Measurements from ENCODE around the gene RAE1. TPM values are rescaled to one million over a fixed set of nuclear protein-coding genes. Genes with fewer than 3 reads are reported as not detected.
"Not testable (repeated sequence)": the region's sequence is repeated elsewhere in the genome, so short reads cannot be mapped to it uniquely, and the experiment has no call there.

The RAE1 gene
- total RNA-seq, 1 experiment from 2014 or later: 62.6 TPM

- DNase-seq (ENCODE audit: low read depth, low spot score); in situ Hi-C loops (cut with HindIII; ENCODE audit: low pct_unique_long_range_greater_than_20kb, low sequenced_read_pairs): not testable (repeated sequence)
Observed at GRCh38 chr20:57350726-57351041, 371 bp upstream of the RAE1 start.

GRCh38 chr20:57352305-57352704 is 1.2 kb downstream of the RAE1 start:
- in situ Hi-C loops (cut with HindIII; ENCODE audit: low pct_unique_long_range_greater_than_20kb, low sequenced_read_pairs): no loop called here
- no peak for DNase-seq (ENCODE audit: low read depth, low spot score)

GRCh38 chr20:57353351-57353750 is 2.3 kb downstream of the RAE1 start:
- no peak for DNase-seq (ENCODE audit: low read depth, low spot score)
- in situ Hi-C loops (cut with HindIII; ENCODE audit: low pct_unique_long_range_greater_than_20kb, low sequenced_read_pairs): no loop called here

- DNase-seq (ENCODE audit: low read depth, low spot score): no peak
- in situ Hi-C loops (cut with HindIII; ENCODE audit: low pct_unique_long_range_greater_than_20kb, low sequenced_read_pairs): no loop called here
Observed at GRCh38 chr20:57361517-57361916, 10.5 kb downstream of the RAE1 start.

DNA sequence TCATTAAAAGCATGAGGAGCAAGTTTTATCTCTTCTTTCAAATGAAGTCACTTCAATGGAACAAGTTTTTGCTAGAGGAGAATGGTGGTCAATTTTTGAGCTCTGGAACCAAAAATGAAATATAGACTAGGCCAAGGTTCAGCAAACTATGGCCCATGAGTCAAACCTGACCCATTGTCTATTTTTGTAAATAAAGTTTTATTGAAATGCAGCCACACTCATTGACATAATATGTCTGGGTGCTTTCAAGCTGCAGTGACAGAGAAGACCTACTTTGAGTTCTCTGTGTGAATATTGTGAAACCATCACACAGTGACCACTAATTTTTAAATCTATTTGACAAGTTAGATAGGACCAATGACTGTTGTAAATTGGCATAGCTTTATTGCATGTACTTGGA is 13.4 kb downstream of the RAE1 start:
- in situ Hi-C loops (cut with HindIII; ENCODE audit: low pct_unique_long_range_greater_than_20kb, low sequenced_read_pairs): no loop called here

DNA sequence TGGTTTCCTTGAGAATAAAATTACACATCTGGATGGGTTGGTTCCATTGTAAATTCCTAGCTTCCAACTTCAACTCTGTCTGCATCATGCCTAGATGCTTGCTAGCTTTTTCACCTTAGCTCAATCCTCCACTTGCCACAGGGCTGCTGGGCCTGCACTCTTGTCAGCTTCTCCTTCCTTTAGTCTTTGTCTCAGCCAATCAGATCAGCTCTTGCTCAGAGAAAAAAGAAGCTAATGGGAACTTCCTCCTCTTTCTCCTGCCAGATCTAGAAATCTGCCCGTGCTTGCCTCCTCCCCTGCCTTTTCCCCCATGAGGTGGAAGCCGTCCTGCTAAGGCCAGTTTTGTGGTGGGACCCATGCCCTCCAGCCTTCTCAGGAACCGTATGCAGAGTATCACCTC is 18.5 kb downstream of the RAE1 start:
- in situ Hi-C loops (cut with HindIII; ENCODE audit: low pct_unique_long_range_greater_than_20kb, low sequenced_read_pairs): no loop called here
- no peak for DNase-seq (ENCODE audit: low read depth, low spot score)

More for the DNA sequence above, 13.4 kb downstream of the RAE1 start:
- DNase-seq (ENCODE audit: low read depth, low spot score): no peak

DNA sequence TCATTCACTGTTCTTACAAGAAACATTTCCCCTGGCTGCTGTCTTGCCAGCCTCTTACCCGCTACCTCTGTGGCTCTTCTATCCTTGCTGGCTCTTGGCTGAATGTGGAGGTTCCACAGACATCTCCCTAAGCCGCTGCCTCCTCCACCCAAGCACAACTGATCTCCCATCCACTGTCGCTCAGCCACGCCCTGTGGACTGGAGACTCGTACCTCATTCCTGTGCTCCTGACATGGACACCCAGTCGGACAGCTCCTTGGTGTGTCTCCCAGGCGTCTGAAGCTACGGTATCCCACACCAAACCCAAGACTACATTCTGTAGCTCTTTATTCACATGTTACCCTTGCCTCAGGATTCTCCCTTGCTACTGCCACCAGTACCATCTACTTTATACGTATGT is 19.3 kb downstream of the RAE1 start:
- in situ Hi-C loops (cut with HindIII; ENCODE audit: low pct_unique_long_range_greater_than_20kb, low sequenced_read_pairs): no loop called here

DNA sequence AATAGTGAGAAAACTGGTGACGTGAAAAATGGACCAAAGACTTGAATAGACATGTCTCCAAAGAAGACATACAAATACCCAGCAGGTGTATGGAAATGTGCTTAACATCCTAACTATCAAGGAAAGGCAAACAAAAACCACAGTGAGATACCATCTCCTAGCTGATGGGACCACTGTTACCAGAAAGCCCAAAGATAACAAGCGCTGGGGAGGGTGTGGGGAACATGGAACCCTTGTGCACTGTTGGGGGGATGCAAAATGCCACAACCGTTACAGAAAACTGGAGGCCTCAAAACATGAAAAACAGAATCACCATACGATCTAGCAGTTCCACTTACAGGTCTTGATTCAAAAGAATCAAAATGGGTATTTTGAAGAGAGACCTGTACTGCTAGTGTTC is 20.3 kb downstream of the RAE1 start:
- no peak for DNase-seq (ENCODE audit: low read depth, low spot score)
- in situ Hi-C loops (cut with HindIII; ENCODE audit: low pct_unique_long_range_greater_than_20kb, low sequenced_read_pairs): no loop called here

More for the DNA sequence above, 19.3 kb downstream of the RAE1 start:
- DNase-seq (ENCODE audit: low read depth, low spot score): no peak

- no peak for DNase-seq (ENCODE audit: low read depth, low spot score)
- in situ Hi-C loops (cut with HindIII; ENCODE audit: low pct_unique_long_range_greater_than_20kb, low sequenced_read_pairs): no loop called here
Observed at GRCh38 chr20:57372157-57372556, 21.1 kb downstream of the RAE1 start.

- DNase-seq (ENCODE audit: low read depth, low spot score): no peak
- in situ Hi-C loops (cut with HindIII; ENCODE audit: low pct_unique_long_range_greater_than_20kb, low sequenced_read_pairs): no loop called here
Observed at GRCh38 chr20:57372581-57373350, 21.7 kb downstream of the RAE1 start.

DNA sequence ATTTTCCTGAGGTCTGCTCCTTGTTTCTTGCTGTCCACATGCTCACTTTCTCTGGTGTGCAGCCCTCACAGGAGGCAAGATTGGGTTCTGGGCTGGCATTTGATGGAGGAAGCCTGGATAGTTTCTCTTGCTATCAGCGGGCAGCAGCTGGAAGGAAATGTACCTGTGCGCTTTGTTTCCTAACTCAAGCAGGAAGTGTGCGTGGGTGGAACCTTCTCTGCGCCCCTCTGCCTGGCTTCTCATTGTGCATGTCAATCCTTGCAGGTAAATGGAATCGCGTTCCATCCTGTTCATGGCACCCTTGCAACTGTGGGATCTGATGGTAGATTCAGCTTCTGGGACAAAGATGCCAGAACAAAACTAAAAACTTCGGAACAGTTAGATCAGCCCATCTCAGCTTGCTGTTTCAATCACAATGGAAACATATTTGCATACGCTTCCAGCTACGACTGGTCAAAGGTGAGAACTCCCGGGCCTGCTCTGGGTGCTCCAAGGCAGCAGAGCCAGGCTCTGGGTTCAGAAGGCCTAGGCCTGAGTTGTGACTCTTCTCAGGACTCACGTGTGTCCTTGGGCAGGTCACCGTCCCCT is 23.4 kb downstream of the RAE1 start:
- DNase-seq (ENCODE audit: low read depth, low spot score): no peak
- in situ Hi-C loops (cut with HindIII; ENCODE audit: low pct_unique_long_range_greater_than_20kb, low sequenced_read_pairs): no loop called here

DNA sequence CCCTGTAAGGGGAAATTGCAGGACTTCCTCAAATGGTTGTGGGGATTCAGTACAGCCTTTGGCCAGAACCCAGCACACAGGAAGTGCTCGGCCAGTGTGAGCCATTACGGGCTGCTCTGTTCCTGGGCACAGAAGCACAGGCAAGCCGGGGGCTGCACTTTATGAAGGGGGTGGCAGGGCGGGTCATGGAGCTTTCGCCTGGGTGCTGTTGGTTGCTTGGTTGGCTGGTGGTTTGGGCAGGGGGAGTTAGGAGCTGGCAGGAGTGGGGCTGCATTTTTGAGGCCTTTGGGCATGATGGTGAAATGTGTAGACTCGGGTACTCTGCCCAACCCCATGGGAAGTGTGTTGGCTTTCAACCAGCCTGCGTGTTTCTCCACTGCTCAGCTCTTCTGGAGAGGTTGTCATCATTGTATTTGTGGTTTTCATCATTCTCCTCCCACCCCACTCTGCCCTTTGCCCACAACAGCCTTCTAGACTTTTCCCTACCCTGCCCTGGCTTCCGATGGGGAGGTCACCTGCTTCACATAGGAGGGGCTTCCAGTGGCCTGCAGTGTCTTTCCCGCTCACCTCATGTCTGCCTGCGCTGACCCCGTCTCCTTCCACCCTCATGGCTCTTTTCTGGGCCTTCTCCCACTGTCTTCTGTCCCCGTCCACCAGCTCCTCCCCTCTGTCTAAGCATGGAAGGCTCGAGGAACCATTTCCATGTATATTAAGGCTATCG is 24.0 kb downstream of the RAE1 start:
- in situ Hi-C loops (cut with HindIII; ENCODE audit: low pct_unique_long_range_greater_than_20kb, low sequenced_read_pairs): no loop called here
- no peak for DNase-seq (ENCODE audit: low read depth, low spot score)

DNA sequence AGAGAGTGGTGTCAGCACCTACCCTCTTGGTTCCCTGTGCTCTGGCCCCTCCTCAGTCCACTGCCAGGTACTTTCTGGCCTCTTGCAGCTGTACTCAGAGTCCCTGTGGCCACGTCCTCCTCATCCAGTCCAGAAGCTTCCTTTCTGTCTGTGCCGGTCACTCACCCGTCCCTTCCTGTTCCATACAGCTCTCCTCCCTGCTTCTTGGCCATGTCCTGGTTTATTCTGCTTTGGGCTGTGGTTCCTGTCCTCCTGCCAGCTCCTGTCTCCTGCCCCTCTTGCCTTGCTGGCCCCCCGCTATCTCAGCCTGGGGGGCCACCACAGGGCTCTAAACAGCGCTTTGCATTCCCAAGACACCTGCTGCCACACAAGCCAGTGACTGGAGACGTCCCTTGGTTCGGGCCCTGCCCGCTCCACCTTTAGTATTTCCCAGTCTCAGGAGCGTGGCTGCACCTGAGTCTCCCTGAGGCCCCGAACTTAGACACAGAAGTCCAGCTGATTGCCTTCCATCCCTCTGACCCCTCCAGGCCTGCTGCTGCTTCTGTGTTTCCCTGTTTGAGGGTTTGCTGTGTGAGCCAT is 24.7 kb downstream of the RAE1 start:
- in situ Hi-C loops (cut with HindIII; ENCODE audit: low pct_unique_long_range_greater_than_20kb, low sequenced_read_pairs): no loop called here
- DNase-seq (ENCODE audit: low read depth, low spot score): no peak

DNA sequence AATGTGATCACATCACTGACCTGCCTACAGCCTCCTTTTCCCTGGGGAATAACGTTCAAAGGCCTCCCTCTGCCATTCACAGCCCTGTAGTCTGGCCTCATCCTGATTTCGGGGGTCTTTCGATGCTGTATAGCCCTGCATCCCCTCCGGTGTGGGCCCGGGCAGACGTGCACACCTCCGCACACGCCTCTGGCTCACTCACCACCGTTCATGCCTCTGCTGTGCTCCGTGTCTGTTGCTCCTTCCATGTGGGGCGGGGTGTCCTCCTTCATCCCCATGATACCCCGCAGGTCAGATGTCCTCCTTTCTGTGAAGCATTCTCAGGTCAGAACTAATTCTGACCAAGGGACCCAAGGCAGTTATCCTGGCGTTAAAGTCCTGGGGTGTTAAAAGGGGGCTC is 26.3 kb downstream of the RAE1 start:
- DNase-seq (ENCODE audit: low read depth, low spot score): no peak
- in situ Hi-C loops (cut with HindIII; ENCODE audit: low pct_unique_long_range_greater_than_20kb, low sequenced_read_pairs): no loop called here

DNA sequence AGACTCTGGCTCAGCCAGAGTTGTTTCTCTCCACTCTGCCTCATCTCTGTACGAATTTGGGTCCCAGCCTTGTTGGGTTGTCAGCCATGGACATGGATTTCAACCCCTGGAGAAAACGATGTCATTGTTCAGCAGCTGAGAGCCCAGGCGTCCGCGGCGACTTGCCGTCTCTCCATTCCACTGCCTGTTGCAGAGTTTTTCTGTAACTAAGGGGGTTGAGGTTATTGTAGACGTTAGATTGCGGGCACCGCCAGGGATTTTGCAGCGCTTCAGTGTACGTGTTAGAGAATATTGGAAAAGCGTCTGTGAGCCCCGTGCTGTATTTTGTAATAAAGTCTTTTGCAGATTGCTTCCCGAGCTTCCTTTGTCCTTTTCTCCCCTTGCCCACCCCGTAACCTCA is 27.1 kb downstream of the RAE1 start:
- DNase-seq (ENCODE audit: low read depth, low spot score): no peak
- in situ Hi-C loops (cut with HindIII; ENCODE audit: low pct_unique_long_range_greater_than_20kb, low sequenced_read_pairs): no loop called here

DNA sequence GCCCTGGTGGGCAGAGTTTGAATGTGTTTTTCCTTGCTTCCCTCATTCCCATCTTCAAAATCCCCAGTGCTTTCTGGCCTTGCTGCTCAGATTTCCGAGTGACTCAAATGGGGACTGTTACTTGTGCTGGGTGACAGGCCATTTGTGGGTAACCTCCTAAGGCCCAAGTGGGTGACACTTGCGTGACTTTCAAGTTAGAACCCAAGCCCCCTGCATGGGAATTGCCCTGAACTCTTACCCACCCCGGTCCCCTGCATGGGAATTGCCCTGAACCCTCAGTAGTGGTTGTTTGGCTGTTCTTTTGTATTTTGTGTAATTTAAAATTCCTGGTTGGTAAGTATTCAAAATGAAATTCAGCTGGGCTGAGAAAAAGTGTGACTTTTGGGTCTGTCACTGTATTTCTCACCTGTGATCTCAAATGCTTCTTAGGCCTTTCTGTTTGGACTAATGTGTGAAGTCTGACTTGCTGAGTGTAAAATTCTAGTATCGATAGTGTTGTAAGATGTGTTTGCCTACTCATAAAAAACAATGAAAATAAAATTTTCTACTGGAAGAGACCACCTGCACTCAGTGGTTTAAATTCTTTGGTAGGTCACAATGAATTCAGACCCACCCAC is 27.7 kb downstream of the RAE1 start:
- DNase-seq (ENCODE audit: low read depth, low spot score): no peak
- in situ Hi-C loops (cut with HindIII; ENCODE audit: low pct_unique_long_range_greater_than_20kb, low sequenced_read_pairs): no loop called here

- in situ Hi-C loops (cut with HindIII; ENCODE audit: low pct_unique_long_range_greater_than_20kb, low sequenced_read_pairs): no loop called here
- no peak for DNase-seq (ENCODE audit: low read depth, low spot score)
Observed at GRCh38 chr20:57379263-57379647, 28.2 kb downstream of the RAE1 start.

GRCh38 chr20:57380081-57380750 is 29.2 kb downstream of the RAE1 start:
- no peak for DNase-seq (ENCODE audit: low read depth, low spot score)
- in situ Hi-C loops (cut with HindIII; ENCODE audit: low pct_unique_long_range_greater_than_20kb, low sequenced_read_pairs): no loop called here

All from SK-MEL-5 (cell line).